K562 (cell line): ENCODE data around the gene TRAPPC12. TPM values are rescaled to one million over a fixed set of nuclear protein-coding genes. Genes with fewer than 3 reads are reported as not detected.

Experiments
- ATAC-seq: fragments of 200-7000 bp; cut with Tn5 transposase; 3 replicates; pipeline ENCODE4 v1.9.1; 2020; ENCODE audit warnings: moderate library complexity
- BruUV-seq: library from RNA; stranded (reverse); fragments of 400-500 nt; replicated peaks from 2 replicates; lab custom pipeline; 2021; lab: Mats Ljungman, UMichigan
- CTCF ChIA-PET: fragments of 300-600 bp; formaldehyde crosslinking; extraction: SDS; loops from one replicate; lab custom pipeline; 2021; ENCODE audit warnings: low intra/inter-chr PET ratio; lab: Yijun Ruan, JAX
- POLR2A ChIA-PET: fragments of 300-600, 350-650 bp; sonication (Branson Sonifier 250); formaldehyde crosslinking; extraction: SDS; loops from one replicate; lab custom pipeline; 2021; ENCODE audit warnings: antibody characterized with exemption, inconsistent platforms; lab: Yijun Ruan, JAX
- DNase-seq, 4 experiments: peaks; one replicate each; pipeline versions ENCODE4 v3.0.0 to v3.0.0-alpha.2; 2011 to 2018; ENCODE audit warnings: low spot score in 3 of 4, mixed read lengths in 3 of 4; ENCODE audit errors: extremely low read depth in 1 of 4
- FAIRE-seq: peaks from 2 replicates; lab custom pipeline; 2011; peaks lifted over from hg19 to GRCh38; lab: Jason Lieb, UNC
- H2AFZ ChIP-seq: 2 replicates; pipeline ENCODE4 v1.6.0; 2011; ENCODE audit warnings: low read depth, low read length, control low read depth, inconsistent platforms
- H3K27ac ChIP-seq: fragments of 200-600 bp; 3 replicates; pipeline ENCODE4 v1.8.0; 2011; ENCODE audit warnings: low read depth, mild to moderate bottlenecking, control low read depth, inconsistent platforms, low read length, moderate library complexity, mixed read lengths; ENCODE audit errors: extremely low read depth
- H3K27me3 ChIP-seq, 2 experiments: fragments of 300-600 bp in 1 of 2; 2 replicates in 1 of 2; 3 replicates in 1 of 2; pipeline versions ENCODE4 v1.6.0 to v1.8.0; 2011; ENCODE audit warnings: inconsistent platforms in 2 of 2, low read length in 2 of 2, mild to moderate bottlenecking in 1 of 2, mixed read lengths in 1 of 2, moderate library complexity in 1 of 2; ENCODE audit not compliant: control insufficient read depth in 2 of 2, insufficient read depth in 2 of 2
- H3K36me3 ChIP-seq: fragments of 300-600 bp; 3 replicates; pipeline ENCODE4 v1.8.0; 2011; ENCODE audit warnings: mild to moderate bottlenecking, low read length, inconsistent platforms; ENCODE audit not compliant: control insufficient read depth, insufficient read depth
- H3K4me1 ChIP-seq, 2 experiments: fragments of 200-600 bp in 1 of 2; replicated peaks in 1 of 2; 2 replicates in 1 of 2; 3 replicates in 1 of 2; pipeline versions ENCODE4 v1.5.1 to v1.8.0; 2011; ENCODE audit warnings: inconsistent platforms in 2 of 2, low read length in 2 of 2, mild to moderate bottlenecking in 1 of 2, mixed read lengths in 1 of 2, moderate library complexity in 1 of 2; ENCODE audit not compliant: control insufficient read depth in 2 of 2, insufficient read depth in 2 of 2
- H3K4me2 ChIP-seq: 2 replicates; pipeline ENCODE4 v1.6.1; 2011; ENCODE audit warnings: low read length, control low read depth, inconsistent platforms, mixed read lengths; ENCODE audit not compliant: insufficient read depth
- H3K4me3 ChIP-seq: fragments of 200-600 bp; sonication (generic), shearing (Covaris generic); 2 replicates; pipeline ENCODE4 v1.5.1; 2016; ENCODE audit warnings: control low read depth, inconsistent platforms
- H3K79me2 ChIP-seq: fragments of 200-600 bp; 3 replicates; pipeline ENCODE4 v1.8.0; 2011; ENCODE audit warnings: low read length, inconsistent platforms; ENCODE audit not compliant: control insufficient read depth, insufficient read depth
- H3K9ac ChIP-seq, 2 experiments: 2 replicates each; pipeline versions ENCODE4 v1.6.0 to v1.6.1; 2011; ENCODE audit warnings: low read depth in 2 of 2, low read length in 2 of 2, control low read depth in 1 of 2, inconsistent platforms in 1 of 2, mild to moderate bottlenecking in 1 of 2, mixed read lengths in 1 of 2; ENCODE audit not compliant: insufficient read depth in 1 of 2
- H3K9me1 ChIP-seq: one replicate; pipeline ENCODE4 v1.6.0; 2011; ENCODE audit warnings: inconsistent platforms, mild to moderate bottlenecking, low read length, moderate library complexity; ENCODE audit not compliant: control insufficient read depth, insufficient read depth
- H3K9me3 ChIP-seq: replicated peaks from 2 replicates; pipeline ENCODE4 v1.5.1; 2011; ENCODE audit warnings: low read depth, low read length, inconsistent platforms; ENCODE audit not compliant: control insufficient read depth, insufficient read depth
- H4K20me1 ChIP-seq: replicated peaks from 2 replicates; pipeline ENCODE4 v1.6.1; 2011; ENCODE audit warnings: low read length, inconsistent platforms, mixed read lengths; ENCODE audit not compliant: control insufficient read depth, insufficient read depth
- ARID2 ChIP-seq: fragments of 450-650 bp; IDR thresholded peaks from 2 replicates; pipeline ENCODE4 v1.6.1; 2017; ENCODE audit warnings: antibody characterized with exemption, mild to moderate bottlenecking
- GTF3C2 ChIP-seq: IDR thresholded peaks from 3 replicates; pipeline ENCODE4 v1.6.1; 2011; ENCODE audit warnings: borderline replicate concordance, mild to moderate bottlenecking, moderate library complexity; ENCODE audit not compliant: insufficient read length; ENCODE audit errors: extremely low read depth
- HOXB6 ChIP-seq: fragments of 250-450 bp; sonication (Bioruptor Pico); IDR thresholded peaks from 2 replicates; pipeline ENCODE4 v1.5.1; 2022; ENCODE audit warnings: mild to moderate bottlenecking, borderline replicate concordance
- MEF2A ChIP-seq: IDR thresholded peaks from 2 replicates; pipeline ENCODE4 v1.6.1; 2011; ENCODE audit warnings: low read depth, mild to moderate bottlenecking, low read length, moderate library complexity; ENCODE audit not compliant: control insufficient read depth
- POLR3A ChIP-seq: IDR thresholded peaks from 2 replicates; pipeline ENCODE4 v1.6.1; 2011; ENCODE audit warnings: borderline replicate concordance, mild to moderate bottlenecking, moderate library complexity; ENCODE audit not compliant: insufficient read length, insufficient read depth; ENCODE audit errors: extremely low read depth
- RUNX1 ChIP-seq: sonication (generic); IDR thresholded peaks from 2 replicates; pipeline ENCODE4 v1.6.1; 2016; ENCODE audit warnings: antibody characterized with exemption, low read depth
- SAFB ChIP-seq: fragments of 200-400 bp; formaldehyde crosslinking; IDR thresholded peaks from 2 replicates; pipeline ENCODE4 v1.6.1; 2017; ENCODE audit warnings: low read depth, low read length, borderline replicate concordance
- SIN3B ChIP-seq: fragments of 450-650 bp; IDR thresholded peaks from 2 replicates; pipeline ENCODE4 v1.6.1; 2017; ENCODE audit warnings: low read depth, mild to moderate bottlenecking, moderate library complexity
- SMAD1 ChIP-seq: fragments of 150-350 bp; IDR thresholded peaks from 2 replicates; pipeline ENCODE4 v1.6.1; 2014; ENCODE audit warnings: low read length, low read depth; ENCODE audit not compliant: partially characterized antibody
- ZFP30 ChIP-seq: fragments of 250-450 bp; sonication (Bioruptor Pico); IDR thresholded peaks from 2 replicates; pipeline ENCODE4 v1.8.0; 2022; ENCODE audit warnings: moderate library complexity, mild to moderate bottlenecking, inconsistent platforms, borderline replicate concordance
- ZNF561 ChIP-seq: fragments of 450-650 bp; formaldehyde crosslinking; conservative IDR thresholded peaks from 2 replicates; pipeline ENCODE4 v1.4.0; 2020; ENCODE audit warnings: mild to moderate bottlenecking, moderate library complexity
- WGBS: fragments of 100-300 bp; shearing (Covaris generic); methylation state at CpG from one replicate; pipeline ENCODE4 v1.1.6; 2016; ENCODE audit warnings: low coverage, mixed read lengths; ENCODE audit not compliant: insufficient coverage; ENCODE audit errors: missing lambda C conversion rate; 5-methylcytosine and 5-hydroxymethylcytosine counted together
- in situ Hi-C: fragments of 300-500 bp; cut with MboI; formaldehyde crosslinking; loops from 4 replicates; pipeline ENCODE4 v1.15.0; 2018; ENCODE audit warnings: inconsistent platforms, mixed read lengths
- intact Hi-C: fragments of 100-400 bp; cut with micrococcal nuclease; formaldehyde crosslinking; loops from 2 replicates; pipeline ENCODE4 v1.14.2; 2022
- polyA plus RNA-seq, 8 experiments: library from polyadenylated mRNA; depleted of rRNA in 4 of 8; stranded (reverse) in 5 of 8; unstranded in 3 of 8; fragments of >200 nt; fragmentation: Nextera tagmentation in 2 of 8; fragmentation: Illumina TruSeq in 1 of 8; extraction: Ambion mirVana in 2 of 8; extraction: Trizol in 1 of 8; gene quantifications; 2 replicates each; pipeline versions ENCODE4 v1.2.1 to v1.2.3, GENCODE V29; 2011 to 2014; ENCODE audit warnings: inconsistent platforms in 1 of 8, missing spikeins in 1 of 8
- total RNA-seq, 7 experiments: library from RNA; depleted of rRNA in 6 of 7; stranded (reverse); fragments of >200 nt in 6 of 7; fragmentation: Illumina TruSeq in 2 of 7; extraction: Trizol in 2 of 7; gene quantifications; 2 replicates each; pipeline versions ENCODE4 v1.2.1 to v1.2.3, GENCODE V29; 2011 to 2021; ENCODE audit warnings: low replicate concordance in 1 of 7

TRAPPC12 gene
- total and polyA plus RNA-seq, 9 of the 15 experiments (the other 6 are each of a cell fraction or from before 2014, with no cell fraction given) = 8.0 to 75.2 (median 39.1) TPM

GRCh38 chr2:3361518-3362389 is 17.7 kb upstream of the TRAPPC12 start:
- no peak overlapping the region for H3K27ac ChIP-seq
- H3K36me3 ChIP-seq = no peaks in the 10 kb centered on the region
- 0 out of 2 replicates have a peak, but pooled peaks cover 6% of the 10 kb centered on the region for H4K20me1 ChIP-seq
- no peak overlapping the region for H2AFZ ChIP-seq
- H3K9ac ChIP-seq = peak overlapping the region in 1 of 2 experiments; percentile 74; a peak in 2 of 4 replicates
- ATAC-seq = peak; percentile 11; the same call in 2 of the 3 replicates
- BruUV-seq = no TSS peak
- in situ Hi-C loops = no loop called here
- no peaks in the 10 kb centered on the region for H3K27me3 ChIP-seq
- CTCF ChIA-PET = no interaction called here
- H3K9me3 ChIP-seq = no peaks in the 10 kb centered on the region
- no peaks in the 10 kb centered on the region for H3K9me1 ChIP-seq
- H3K4me2 ChIP-seq = no peak overlapping the region
- DNase-seq = no peak
- intact Hi-C loops = no loop called here
- POLR2A ChIA-PET = interaction anchor here (0.7 kb wide), 2 partner anchors 16 to 80 kb away, joined by 3 read pairs; partner anchors contain the start of gene EIPR1
- no peak overlapping the region for H3K4me3 ChIP-seq
- FAIRE-seq = no peak
- 64% methylated on average over 15 of the region's 17 CpGs for WGBS
- peaks cover 56% of the 10 kb centered on the region for H3K79me2 ChIP-seq
- TF ChIP-seq ZNF561 (CRISPR knock-in tag) (no peak), GTF3C2 (no peak), ARID2 (no peak), RUNX1 (no peak), HOXB6 (CRISPR knock-in tag) (no peak), ZFP30 (CRISPR knock-in tag) (no peak), SAFB (no peak), SMAD1 (no peak), POLR3A (no peak), SIN3B (no peak), MEF2A (no peak)
- H3K4me1 ChIP-seq = peaks cover 6 to 12% of the 10 kb centered on the region in 2 experiments
